CD4-positive, alpha-beta T cell treated with Interleukin-17A for 4 hours (primary cell): ENCODE measurements around the gene GNS.
A peak's percentile ranks its signal among the peaks of the same experiment; 100 is the strongest.
"Not testable (repeated sequence)": the region's sequence is repeated elsewhere in the genome, so short reads cannot be mapped to it uniquely, and the experiment has no call there.

Experiments
- DNase-seq: peaks from one replicate; pipeline ENCODE4 v3.0.0-alpha.2; 2020; ENCODE audit warnings: mixed read lengths

GNS gene

GRCh38 chr12:64694130-64695040 is 64.8 kb downstream of the GNS start:
- no peak for DNase-seq

GRCh38 chr12:64691795-64692583 is 67.2 kb downstream of the GNS start:
- no peak for DNase-seq

- DNase-seq: no peak
These were observed 67.9 kb downstream of the GNS start for GRCh38 chr12:64691227-64691794.

- not testable (repeated sequence) for DNase-seq
These were observed 69.0 kb downstream of the GNS start for GRCh38 chr12:64690236-64690635.

- no peak for DNase-seq
These were observed 70.5 kb downstream of the GNS start for GRCh38 chr12:64688715-64689114.

- peak; percentile 48 for DNase-seq
These were observed 71.0 kb downstream of the GNS start for GRCh38 chr12:64688219-64688618.

DNA sequence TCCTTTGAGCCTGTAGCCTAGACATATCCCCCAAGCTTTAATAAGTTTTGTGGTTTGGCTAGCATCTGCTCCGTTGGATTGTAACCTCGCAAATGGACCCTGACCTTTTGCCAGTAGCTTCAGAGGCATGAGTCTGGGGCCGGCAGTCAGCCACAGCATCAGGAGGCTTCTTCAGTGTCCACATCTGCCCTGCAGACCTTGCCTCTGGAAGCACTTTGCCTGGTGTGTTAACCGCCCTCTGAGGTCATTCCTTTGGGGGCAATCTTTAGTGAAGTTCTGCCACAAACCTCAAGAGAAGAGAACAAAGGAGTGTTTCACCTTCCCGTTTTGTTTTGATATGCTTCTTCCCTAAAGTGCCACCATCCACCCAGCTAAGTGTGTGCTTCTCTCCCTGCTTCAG is 71.4 kb downstream of the GNS start:
- no peak for DNase-seq

GRCh38 chr12:64685605-64686004 is 73.6 kb downstream of the GNS start:
- DNase-seq: no peak

DNA sequence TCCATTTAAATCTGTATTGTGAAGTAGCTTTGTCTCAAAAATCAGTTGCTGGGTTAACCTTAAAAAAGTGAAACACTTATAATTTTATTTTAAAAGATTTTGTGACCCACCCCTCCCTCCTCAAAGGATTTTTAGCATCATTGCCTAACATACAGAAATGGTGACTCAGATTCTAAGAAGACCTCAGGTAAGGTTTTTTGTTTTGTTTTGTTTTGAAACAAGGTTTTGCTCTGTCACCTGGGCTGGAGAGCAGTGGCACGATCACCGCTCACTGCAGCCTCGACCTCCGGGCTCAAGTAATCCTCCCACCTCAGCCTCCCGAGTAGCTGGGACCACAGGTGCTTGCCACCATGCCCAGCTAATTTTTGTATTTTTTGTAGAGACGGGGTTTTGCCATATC is 74.2 kb downstream of the GNS start:
- peak; percentile 56 for DNase-seq

- no peak for DNase-seq
These were observed 75.2 kb downstream of the GNS start for GRCh38 chr12:64683816-64684543.

- no peak for DNase-seq
These were observed 76.5 kb downstream of the GNS start for GRCh38 chr12:64682572-64683277.

DNA sequence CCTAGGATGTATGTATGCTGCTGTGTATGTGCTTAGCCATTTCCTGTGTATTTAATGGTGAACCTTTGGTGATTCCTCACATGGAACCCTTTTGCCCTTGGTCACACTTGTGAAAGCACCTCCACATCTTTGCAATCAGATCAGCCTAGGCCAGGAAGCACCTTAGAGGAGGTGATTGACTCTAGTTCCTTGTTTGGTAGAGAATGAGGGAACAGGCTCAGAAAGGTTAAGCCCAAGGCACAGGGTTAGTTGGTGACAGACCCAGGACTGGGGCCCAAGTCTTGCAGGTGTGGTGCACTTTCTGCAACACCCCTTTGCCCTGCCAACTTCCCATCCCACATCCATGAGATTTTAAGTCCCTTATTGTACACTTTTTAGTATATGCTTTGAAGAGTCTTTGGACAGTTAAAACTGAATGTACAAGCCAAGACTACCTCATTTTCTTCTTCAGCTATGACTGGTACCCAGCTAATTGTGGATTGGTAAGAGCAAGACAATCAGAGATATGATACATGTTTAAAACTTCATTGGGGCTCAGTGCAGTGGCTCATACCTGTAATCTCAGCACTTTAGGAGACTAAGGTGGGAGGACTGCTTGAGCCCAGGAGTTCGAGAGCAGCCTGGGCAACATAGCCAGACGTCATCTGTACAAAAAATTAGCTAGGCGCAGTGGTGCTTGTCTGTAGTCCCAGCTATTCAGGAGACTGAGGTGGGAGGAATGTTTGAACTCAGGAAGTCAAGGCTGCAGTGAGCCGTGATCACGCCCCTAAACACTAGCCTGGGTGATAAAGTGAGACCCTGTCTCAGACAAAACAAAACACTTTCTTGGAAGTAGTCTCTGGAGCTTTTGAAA is 77.8 kb downstream of the GNS start:
- peak; percentile 57 for DNase-seq

GRCh38 chr12:64680235-64680634 is 79.0 kb downstream of the GNS start:
- no peak for DNase-seq

DNA sequence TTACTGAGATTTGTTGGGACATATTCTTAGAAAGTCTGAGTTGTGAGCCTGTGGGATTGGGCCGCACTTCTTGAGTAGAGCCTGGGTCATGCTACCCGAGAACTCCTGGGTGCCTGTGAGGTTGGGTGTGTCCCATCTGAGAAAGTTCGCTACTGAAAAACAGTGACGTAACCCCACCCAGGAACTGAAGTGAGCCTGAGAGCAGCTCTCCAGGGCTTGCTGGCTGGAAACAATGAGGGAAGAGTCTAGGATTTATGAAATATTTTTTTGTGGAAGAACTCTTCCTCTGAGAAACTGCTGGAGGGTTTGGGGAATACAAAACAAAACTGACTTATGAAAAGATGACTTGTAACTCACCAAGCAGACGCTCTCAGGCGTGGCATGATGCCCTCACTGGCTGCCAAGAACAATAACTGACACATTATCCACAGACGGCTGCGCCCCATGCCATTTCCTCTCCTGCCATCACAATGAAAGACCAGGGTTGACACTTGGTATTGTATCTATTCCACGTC is 79.7 kb downstream of the GNS start:
- DNase-seq: peak; percentile 81

- peak; percentile 58 for DNase-seq
These were observed 80.4 kb downstream of the GNS start for GRCh38 chr12:64678835-64679234.

- no peak for DNase-seq
These were observed 81.0 kb downstream of the GNS start for GRCh38 chr12:64678248-64678647.

DNA sequence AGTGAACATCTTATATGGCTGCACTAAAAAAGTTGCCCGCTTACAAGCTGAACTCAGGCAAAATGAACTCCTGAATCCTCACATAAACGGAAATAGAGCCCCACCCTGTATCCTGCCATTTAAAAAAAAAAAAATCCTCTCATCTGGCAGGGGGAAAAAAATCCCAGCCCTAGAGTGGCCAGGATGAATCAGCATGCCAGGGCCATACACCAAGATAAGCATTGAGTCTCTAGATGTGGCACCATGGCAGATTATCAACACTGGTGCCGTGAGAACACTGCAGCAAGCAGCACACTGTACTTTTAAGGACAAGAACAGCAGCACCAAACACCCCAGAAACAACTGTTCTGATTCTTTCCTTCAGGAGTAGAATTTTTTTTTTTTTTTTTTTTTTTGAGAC is 83.4 kb downstream of the GNS start:
- DNase-seq: peak; percentile 59

GRCh38 chr12:64674367-64674922 is 84.8 kb downstream of the GNS start:
- peak; percentile 83 for DNase-seq

DNA sequence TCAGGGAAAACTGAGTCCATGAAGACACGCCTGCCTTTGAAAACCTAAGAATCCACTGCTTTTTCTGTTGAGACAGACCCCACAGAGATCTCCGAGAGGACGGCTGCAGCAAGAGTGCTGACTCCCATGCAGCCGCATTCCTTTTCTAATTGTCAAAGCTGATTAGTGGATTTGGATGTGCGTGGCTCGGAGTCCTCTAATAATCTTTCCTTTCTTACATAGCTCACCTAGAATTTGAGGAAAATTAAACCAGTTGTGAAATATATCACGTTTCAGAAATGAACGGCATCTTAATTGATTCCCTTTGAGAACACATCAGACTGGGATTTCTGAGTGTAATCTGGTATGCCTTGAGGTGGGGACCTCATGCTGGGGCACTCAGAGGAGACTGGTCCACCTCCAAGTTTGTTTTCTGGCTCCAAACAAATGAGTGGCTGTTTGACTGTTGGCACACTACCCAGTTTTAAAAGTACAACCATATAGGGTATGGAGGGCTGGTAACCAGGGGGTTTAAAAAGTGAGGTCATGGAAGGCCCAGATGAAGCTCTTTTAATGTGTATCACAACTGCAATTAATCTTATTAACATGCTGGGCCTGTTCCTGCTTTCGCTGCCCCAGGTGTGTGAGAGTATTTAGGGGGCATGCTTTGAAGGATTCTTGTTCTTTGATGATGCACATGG is 85.6 kb downstream of the GNS start:
- DNase-seq: no peak

DNA sequence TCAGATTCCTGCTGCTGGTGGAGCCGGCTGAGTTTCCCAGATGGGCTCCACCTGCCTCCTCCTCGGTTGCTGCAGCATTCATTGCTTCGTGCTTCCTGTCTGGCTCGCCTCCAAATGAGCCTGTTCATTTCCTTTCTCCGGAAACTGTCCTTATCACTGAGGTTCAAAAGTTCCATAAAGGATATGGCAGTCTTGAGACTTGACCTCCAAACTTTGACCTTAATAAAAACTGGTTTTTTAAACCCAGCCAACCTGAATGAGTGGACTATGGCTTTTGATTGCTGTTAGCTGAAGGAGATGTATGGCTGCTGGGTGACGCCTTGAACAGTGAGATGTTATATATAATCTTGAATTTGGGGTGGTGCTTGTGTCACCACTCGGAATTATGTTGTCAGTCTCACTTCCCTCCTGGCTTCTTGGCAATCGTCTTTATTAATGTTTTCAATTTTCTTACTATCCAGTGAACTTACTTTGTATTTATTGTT is 86.2 kb downstream of the GNS start:
- peak; percentile 72 for DNase-seq
